ENCODE data around the gene SERPINA3.

SERPINA3 gene

GRCh38 chr14:94654071-94654861 lies 42.1 kb downstream of the SERPINA3 start:
- DNase-seq (ENCODE audit: low read depth), result no peak
- H3K4me3 ChIP-seq (ENCODE audit: low read length), result no peak overlapping the region
- no peak for TF ChIP-seq CTCF (IDR thresholded peaks at IDR 0.05; ENCODE audit: insufficient read depth, low read depth, low read length, missing control alignments)

GRCh38 chr14:94655169-94655710 lies 43.0 kb downstream of the SERPINA3 start:
- no peak for TF ChIP-seq CTCF (IDR thresholded peaks at IDR 0.05; ENCODE audit: insufficient read depth, low read depth, low read length, missing control alignments)
- no peak overlapping the region for H3K4me3 ChIP-seq (ENCODE audit: low read length)
- no peak for DNase-seq (ENCODE audit: low read depth)

GRCh38 chr14:94656043-94656442 lies 43.9 kb downstream of the SERPINA3 start:
- H3K4me3 ChIP-seq (ENCODE audit: low read length), result no peak overlapping the region
- DNase-seq (ENCODE audit: low read depth), result no peak
- no peak for TF ChIP-seq CTCF (IDR thresholded peaks at IDR 0.05; ENCODE audit: insufficient read depth, low read depth, low read length, missing control alignments)

- DNase-seq (ENCODE audit: low read depth), result no peak
- no peak for TF ChIP-seq CTCF (IDR thresholded peaks at IDR 0.05; ENCODE audit: insufficient read depth, low read depth, low read length, missing control alignments)
- H3K4me3 ChIP-seq (ENCODE audit: low read length), result no peak overlapping the region
Observed at GRCh38 chr14:94659256-94659655, 47.1 kb downstream of the SERPINA3 start.

- no peak for DNase-seq (ENCODE audit: low read depth)
- no peak for TF ChIP-seq CTCF (IDR thresholded peaks at IDR 0.05; ENCODE audit: insufficient read depth, low read depth, low read length, missing control alignments)
- H3K4me3 ChIP-seq (ENCODE audit: low read length), result no peak overlapping the region
Observed at GRCh38 chr14:94659901-94660300, 47.7 kb downstream of the SERPINA3 start.

GRCh38 chr14:94660306-94660946 lies 48.2 kb downstream of the SERPINA3 start:
- no peak for TF ChIP-seq CTCF (IDR thresholded peaks at IDR 0.05; ENCODE audit: insufficient read depth, low read depth, low read length, missing control alignments)
- no peak for DNase-seq (ENCODE audit: low read depth)
- no peak overlapping the region for H3K4me3 ChIP-seq (ENCODE audit: low read length)
